GM12875 (cell line): ENCODE results near the gene PPIA.
"Not testable (repeated sequence)": the region's sequence is repeated elsewhere in the genome, so short reads cannot be mapped to it uniquely, and the experiment has no call there.

Experiments
- H3K4me3 ChIP-seq: one replicate; pipeline ENCODE4 v1.5.1; 2011; ENCODE audit warnings: low read depth, low read length, control low read depth
- CTCF ChIP-seq: IDR thresholded peaks from 2 replicates; pipeline ENCODE4 v1.5.1; 2011; ENCODE audit warnings: low read depth, mild to moderate bottlenecking, control low read depth, inconsistent platforms, low read length, moderate library complexity, borderline replicate concordance; ENCODE audit not compliant: insufficient read depth

PPIA gene

GRCh38 chr7:44799939-44800338 lies 3.5 kb downstream of the PPIA start:
- H3K4me3 ChIP-seq = no peak overlapping the region
- TF ChIP-seq CTCF = no peak

GRCh38 chr7:44801890-44802289 lies 5.4 kb downstream of the PPIA start:
- no peak for TF ChIP-seq CTCF
- H3K4me3 ChIP-seq = no peak overlapping the region

GRCh38 chr7:44802418-44803025 lies 6.0 kb downstream of the PPIA start:
- TF ChIP-seq CTCF = no peak
- no peak overlapping the region for H3K4me3 ChIP-seq

GRCh38 chr7:44803828-44804519 lies 7.5 kb downstream of the PPIA start:
- H3K4me3 ChIP-seq = not testable (repeated sequence)

GRCh38 chr7:44805950-44806349 lies 9.5 kb downstream of the PPIA start:
- no peak for TF ChIP-seq CTCF
- no peak overlapping the region for H3K4me3 ChIP-seq

- no peak for TF ChIP-seq CTCF
- no peak overlapping the region for H3K4me3 ChIP-seq
These were observed 12.5 kb downstream of the PPIA start for GRCh38 chr7:44808914-44809393.

- H3K4me3 ChIP-seq = no peak overlapping the region
- TF ChIP-seq CTCF = no peak
These were observed 14.6 kb downstream of the PPIA start for GRCh38 chr7:44811093-44811492.
